Hepatocyte (in vitro differentiated cells): ENCODE data around the gene GALNT1.

Experiments
- CTCF ChIP-seq: fragments of 200-600 bp; sonication (generic); IDR thresholded peaks from 2 replicates; pipeline ENCODE4 v1.5.1; 2016; ENCODE audit warnings: antibody characterized with exemption, mild to moderate bottlenecking; ENCODE audit not compliant: poor library complexity
- EZH2 ChIP-seq: fragments of 200-600 bp; sonication (generic); IDR thresholded peaks from 2 replicates; pipeline ENCODE4 v1.6.1; 2016; ENCODE audit warnings: antibody characterized with exemption, mild to moderate bottlenecking, borderline replicate concordance

- no peak for TF ChIP-seq CTCF
- no peak for TF ChIP-seq EZH2
These were observed 158.2 kb downstream of the GALNT1 start for GRCh38 chr18:35739778-35740177.
